AG04449 (cell line): ENCODE results near the gene HBD.

Source experiments
- CTCF ChIA-PET: fragments of 350-600 bp; formaldehyde crosslinking; extraction: SDS; loops from one replicate; lab custom pipeline; 2021; ENCODE audit warnings: antibody characterized with exemption; lab: Yijun Ruan, JAX
- POLR2A ChIA-PET: fragments of 400-600, 350-600 bp; formaldehyde crosslinking; extraction: SDS; loops from one replicate; lab custom pipeline; 2020; ENCODE audit warnings: antibody characterized with exemption, inconsistent platforms; lab: Yijun Ruan, JAX
- DNase-seq: peaks from one replicate; pipeline ENCODE4 v3.0.0-alpha.2; 2010; ENCODE audit warnings: low read depth, low spot score
- H3K4me3 ChIP-seq: 2 replicates; pipeline ENCODE4 v1.5.1; 2011; ENCODE audit warnings: low read depth, mild to moderate bottlenecking, control low read depth, low read length
- CTCF ChIP-seq: IDR thresholded peaks from one replicate; pipeline ENCODE4 v1.5.1; 2011; ENCODE audit warnings: mild to moderate bottlenecking, moderate library complexity, low read length, control low read depth, inconsistent platforms; ENCODE audit not compliant: insufficient read depth; ENCODE audit errors: missing control alignments

HBD gene

GRCh38 chr11:5272395-5273017, 38.2 kb upstream of the HBD start:
- ChIA-PET CTCF (no interaction called here), POLR2A (no interaction called here)
- no peak for TF ChIP-seq CTCF
- no peak overlapping the region for H3K4me3 ChIP-seq
- no peak for DNase-seq

DNA sequence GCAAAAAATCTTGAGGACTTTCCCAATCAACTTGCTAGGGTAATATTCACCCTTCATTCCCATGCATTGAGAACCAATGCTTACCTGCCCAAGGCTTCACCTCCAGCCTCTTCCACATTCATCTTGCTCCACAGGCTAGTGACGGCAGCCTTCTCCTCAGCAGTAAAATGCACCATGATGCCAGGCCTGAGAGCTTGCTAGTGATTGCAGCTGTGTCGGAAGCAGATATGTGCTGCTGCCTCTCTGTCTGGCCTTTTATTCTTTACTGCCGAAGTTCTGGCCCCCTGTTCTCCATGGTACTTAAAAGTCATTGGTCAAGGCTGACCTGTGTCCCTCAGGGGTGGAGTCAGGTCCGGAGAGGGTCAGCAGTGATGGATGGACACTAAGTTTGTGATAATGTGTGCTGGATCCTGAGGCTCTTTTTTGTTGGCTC, 35.4 kb upstream of the HBD start, which contains the start of gene HBE1:
HBE1 (minus strand) TSS at position 231 of the 433 bp plus-strand sequence; CDS start at position 176, 55 bp downstream.
- ChIA-PET CTCF (no interaction called here), POLR2A (no interaction called here)
- H3K4me3 ChIP-seq: no peak within 1 kb of the TSS
- no peak for TF ChIP-seq CTCF
- no peak for DNase-seq

- H3K4me3 ChIP-seq: no peak overlapping the region
- no peak for DNase-seq
- POLR2A ChIA-PET: no interaction called here
- CTCF ChIA-PET: no interaction called here
- TF ChIP-seq CTCF: no peak
Observed at GRCh38 chr11:5267033-5267563, 32.8 kb upstream of the HBD start.

GRCh38 chr11:5266609-5267008, 32.3 kb upstream of the HBD start:
- TF ChIP-seq CTCF: no peak
- no peak overlapping the region for H3K4me3 ChIP-seq
- DNase-seq: no peak
- ChIA-PET POLR2A (no interaction called here), CTCF (no interaction called here)

DNA sequence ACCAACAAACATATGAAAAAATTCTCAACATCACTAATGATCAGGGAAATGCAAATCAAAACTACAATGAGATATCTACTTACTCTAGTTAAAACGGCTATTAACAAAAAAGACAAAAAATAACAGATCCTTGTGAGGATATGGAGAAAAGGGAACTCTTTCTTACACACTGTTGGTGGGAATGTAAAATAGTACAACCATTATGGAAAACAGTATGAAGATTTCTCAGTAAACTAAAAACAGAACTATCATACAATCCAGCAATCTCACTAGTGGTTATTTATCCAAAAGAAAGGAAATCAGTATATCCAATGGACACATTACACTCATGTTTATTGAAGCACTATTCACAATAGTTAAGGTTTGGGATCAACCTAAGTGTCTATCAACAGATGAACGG, 31.5 kb upstream of the HBD start:
- H3K4me3 ChIP-seq: no peak overlapping the region
- CTCF ChIA-PET: no interaction called here

More for the DNA sequence above, 31.5 kb upstream of the HBD start:
- POLR2A ChIA-PET: no interaction called here
- no peak for DNase-seq
- TF ChIP-seq CTCF: no peak
